CD1c-positive myeloid dendritic cell (primary cell): ENCODE measurements around the gene OR2J2.
"Not testable (repeated sequence)": the region's sequence is repeated elsewhere in the genome, so short reads cannot be mapped to it uniquely, and the experiment has no call there.

ENCODE experiments used
- DNase-seq: peaks from one replicate; pipeline ENCODE4 v3.0.0-alpha.2; 2016; ENCODE audit errors: extremely low spot score

OR2J2 gene

GRCh38 chr6:29170607-29171006 lies at the start of gene OR2J2:
Gene OR2J2, plus strand, starts transcription at chr6:29170907. Its CDS starts 2,729 bp downstream, at chr6:29173636.
- not testable (repeated sequence) for DNase-seq

DNA sequence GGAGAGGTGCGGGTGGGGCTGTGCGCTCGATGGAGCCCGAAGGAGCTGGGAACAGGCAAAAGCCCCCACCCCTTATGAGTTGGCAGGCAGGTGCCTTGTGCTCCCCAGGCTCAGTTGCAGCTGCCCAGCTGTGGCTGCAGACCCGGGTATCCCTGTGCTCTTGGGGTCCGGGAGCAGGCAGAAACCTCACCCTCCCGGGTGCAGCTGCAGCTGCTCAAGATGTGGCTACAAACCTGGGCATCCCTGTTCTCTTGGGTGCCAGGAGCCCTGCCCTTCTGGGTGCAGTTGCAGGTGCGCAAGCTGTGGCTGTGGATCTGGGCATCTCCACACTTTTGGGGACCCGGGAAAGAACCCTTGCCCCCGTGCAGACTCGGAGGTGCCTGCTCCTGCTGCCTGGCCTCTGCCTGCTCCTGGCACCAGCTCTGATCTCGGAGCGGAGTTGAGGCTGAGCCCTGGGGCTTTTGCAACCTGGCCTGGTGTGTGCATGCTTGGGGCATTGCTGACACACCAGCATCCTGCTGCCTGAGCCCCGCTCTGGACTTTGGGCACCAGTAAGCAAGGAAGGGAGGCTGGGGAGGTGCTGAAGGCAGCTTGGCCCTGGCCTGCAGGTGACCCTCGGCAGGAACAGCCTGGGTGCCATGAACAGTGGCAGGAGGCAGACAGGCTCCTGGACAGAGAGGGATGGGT lies 41.2 kb upstream of the OR2J2 start:
- DNase-seq: no peak

- DNase-seq: no peak
Observed at GRCh38 chr6:29130644-29131043, 40.1 kb upstream of the OR2J2 start.

DNA sequence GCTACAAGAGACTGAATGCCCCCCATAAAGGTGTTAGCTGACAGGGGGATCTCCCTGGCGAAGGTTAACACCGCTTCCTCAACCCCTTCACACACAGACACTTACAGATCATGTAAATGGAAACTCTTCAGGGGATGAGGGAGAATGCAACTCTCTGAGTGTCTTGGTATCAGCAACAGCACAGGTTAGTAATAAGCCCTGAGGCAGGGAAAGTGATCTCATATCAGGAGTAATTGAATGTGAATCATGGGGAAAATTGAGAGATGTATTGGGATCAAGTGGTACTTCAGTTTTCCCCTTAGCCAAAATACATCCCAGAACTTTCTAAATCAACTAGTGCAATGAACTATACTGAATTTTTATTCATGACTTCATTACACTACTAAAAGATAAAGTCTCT lies 39.0 kb upstream of the OR2J2 start:
- no peak for DNase-seq

GRCh38 chr6:29137724-29138123 lies 33.0 kb upstream of the OR2J2 start:
- DNase-seq: no peak

GRCh38 chr6:29141606-29142005 lies 29.1 kb upstream of the OR2J2 start:
- DNase-seq: no peak

DNA sequence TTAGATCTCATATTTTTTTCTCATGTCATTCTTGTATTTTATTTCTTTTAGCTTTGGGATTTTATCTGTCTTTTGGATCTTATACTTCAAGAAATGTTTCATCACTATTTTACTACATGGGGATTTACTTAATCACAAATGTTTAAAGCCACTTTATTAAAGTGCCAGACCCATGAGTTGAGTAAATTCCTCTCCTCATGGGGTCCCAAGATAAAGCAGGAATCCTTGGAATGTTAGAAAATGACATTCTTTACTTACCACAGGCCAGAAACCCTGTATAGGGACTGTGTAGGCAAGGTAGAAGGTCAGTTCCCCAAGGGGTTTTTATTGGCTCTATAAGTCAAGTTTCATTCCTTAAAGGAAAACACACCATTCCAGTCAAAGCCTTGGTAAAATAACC lies 28.4 kb upstream of the OR2J2 start:
- no peak for DNase-seq

GRCh38 chr6:29146179-29146578 lies 24.5 kb upstream of the OR2J2 start:
- no peak for DNase-seq

DNA sequence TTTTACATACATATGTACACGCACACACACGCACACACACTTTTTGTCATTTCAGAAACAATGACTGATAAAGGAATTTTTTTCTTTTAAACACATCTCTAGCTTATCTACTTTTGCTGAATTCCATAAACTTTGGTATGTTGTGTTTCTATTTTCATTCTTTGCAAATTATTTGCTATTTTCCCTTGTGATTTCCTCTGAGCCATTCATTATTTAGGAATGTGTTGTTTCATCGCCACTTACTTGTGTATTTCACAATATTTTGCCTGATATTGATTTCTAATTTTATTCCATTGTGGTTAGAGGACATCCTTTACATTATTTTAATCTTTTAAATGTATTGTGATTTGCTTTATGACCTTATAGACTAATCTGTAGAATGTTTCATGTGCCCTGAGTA lies 23.6 kb upstream of the OR2J2 start:
- DNase-seq: no peak

DNA sequence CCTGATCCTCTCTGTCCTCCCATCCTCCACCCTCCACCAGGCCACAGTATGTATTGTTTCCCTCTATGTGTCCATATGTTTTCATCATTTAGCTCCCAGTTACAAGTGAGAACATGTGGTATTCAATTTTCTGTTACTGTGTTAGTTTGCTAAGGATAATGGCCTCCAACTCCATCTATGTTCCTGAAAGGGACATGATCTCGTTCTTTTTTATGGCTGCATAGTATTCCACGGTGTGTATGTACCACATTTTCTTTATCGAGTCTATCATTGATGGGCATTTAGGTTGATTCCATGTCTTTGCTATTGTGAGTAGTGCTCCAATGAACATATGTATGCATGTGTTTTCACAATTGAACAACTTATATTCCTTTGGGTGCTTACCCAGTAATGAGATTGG lies 21.3 kb upstream of the OR2J2 start:
- not testable (repeated sequence) for DNase-seq

DNA sequence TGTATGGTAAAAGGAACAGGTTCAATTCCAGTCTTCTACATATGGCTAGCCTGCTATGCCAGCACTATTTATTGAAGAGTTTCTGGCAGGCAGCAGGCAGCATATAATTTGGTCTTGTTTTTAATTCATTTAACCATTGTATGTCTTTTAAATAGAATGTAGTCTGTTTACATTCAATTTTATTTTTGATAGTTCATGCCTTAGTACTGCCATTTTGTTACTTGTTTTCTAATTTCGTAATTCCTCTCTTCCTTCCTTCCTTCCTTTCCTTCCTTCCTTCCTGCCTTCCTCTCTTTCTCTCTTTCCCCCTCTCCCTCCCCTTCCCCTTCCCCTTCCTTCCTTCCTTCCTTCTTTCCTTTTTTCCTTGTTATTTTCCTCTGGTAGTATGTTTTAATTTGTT lies 17.6 kb upstream of the OR2J2 start:
- DNase-seq: no peak

- DNase-seq: not testable (repeated sequence)
Observed at GRCh38 chr6:29155182-29155581, 15.5 kb upstream of the OR2J2 start.

GRCh38 chr6:29159922-29160321 lies 10.8 kb upstream of the OR2J2 start:
- DNase-seq: not testable (repeated sequence)

DNA sequence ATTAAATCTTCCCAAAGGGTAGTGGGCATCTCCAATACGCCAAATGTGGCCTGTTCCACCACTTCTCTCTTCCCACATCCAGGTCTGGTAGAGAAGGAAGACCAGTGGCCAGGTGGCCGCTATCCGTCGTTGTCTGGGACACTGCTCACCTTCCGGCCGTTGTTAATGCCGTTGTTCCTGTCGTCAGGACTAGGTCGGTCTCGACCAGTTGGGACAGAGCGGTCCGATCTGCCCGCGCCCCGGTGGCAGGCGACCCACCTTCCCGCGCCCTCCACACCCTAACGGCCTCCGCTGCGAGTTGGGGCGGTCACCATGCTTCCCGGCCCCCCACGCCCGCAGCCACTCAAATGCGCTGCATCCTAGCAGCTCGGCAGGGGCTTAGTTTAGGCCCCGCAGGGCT lies 5.1 kb upstream of the OR2J2 start:
- not testable (repeated sequence) for DNase-seq

- no peak for DNase-seq
Observed at GRCh38 chr6:29171736-29172135, 1.0 kb downstream of the OR2J2 start.

- DNase-seq: no peak
Observed at GRCh38 chr6:29183594-29183993, 12.9 kb downstream of the OR2J2 start.

DNA sequence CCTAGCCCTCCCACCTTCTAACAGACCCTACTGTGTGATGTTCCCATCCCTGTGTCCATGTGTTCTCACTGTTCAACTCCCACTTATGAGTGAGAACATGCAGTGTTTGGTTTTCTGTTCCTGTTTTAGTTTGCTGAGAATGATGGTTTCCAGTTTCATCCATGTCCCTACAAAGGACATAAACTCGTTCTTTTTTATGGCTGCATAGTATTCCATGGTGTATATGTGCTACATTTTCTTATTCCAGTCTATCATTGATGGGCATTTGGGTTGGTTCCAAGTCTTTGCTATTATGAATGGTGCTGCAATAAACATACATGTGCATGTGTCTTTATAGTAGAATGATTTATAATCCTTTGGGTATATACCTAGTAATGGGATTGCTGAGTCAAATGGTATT lies 18.0 kb downstream of the OR2J2 start:
- not testable (repeated sequence) for DNase-seq

DNA sequence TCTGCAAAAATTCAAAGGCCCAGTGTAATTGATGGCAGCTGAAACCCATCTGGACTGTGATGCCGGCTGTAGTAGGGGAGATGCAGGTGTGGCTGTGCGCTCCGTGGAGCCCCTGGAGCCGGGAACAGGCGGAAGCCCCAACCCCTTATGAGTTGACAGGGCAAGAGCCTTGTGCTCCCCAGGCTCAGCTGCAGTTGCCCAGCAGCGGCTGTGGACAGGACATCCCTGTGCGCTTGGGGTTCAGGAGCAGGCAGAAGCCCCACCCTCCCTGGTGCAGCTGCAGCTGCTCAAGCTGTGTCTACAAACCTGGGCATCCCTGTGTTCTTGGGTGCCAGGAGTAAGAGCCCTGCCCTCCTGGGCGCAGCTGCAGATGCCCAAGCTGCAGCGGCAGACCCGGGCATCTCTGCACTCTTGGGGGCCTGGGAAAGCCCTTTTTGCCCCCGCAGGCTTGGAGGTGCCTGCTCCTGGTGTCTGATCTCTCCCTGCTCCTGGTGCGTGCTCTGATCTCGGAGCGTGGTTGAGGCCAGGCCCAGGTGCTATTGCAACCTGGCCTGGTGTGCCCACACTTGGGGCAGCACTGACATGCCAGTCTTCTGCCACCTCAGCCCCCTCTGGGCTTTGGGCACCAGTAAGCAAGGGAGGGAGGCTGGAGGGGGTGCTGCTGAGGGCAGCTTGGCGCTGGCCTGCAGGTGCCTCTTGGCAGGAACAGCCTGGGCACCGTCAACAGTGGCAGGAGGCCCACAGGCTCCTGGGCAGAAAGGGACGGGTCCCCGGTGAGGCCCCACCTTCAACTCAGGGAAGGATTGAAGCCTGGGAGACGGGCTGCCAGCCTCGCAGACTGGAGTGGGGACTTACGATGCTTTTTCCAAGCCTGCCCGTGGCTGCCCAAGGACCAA lies 30.3 kb downstream of the OR2J2 start:
- no peak for DNase-seq

DNA sequence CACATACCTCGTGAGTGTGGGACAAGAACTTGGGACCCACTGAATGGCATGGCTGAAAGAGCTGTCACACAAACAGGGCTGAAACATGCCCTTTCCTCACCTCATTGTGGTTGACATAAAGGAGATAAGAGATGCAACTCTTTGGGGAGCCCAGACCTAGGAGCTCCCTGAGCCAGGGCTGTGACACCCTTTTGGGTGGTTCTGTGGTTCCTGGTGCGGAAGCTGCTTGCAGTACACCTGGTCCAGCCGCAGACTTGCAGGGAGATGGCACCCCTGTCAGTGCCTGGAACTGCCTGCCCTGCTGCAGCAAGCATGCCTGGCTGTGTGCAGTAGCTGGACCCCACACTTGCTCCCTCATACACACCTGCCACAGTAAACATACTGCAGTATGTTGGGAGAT lies 31.3 kb downstream of the OR2J2 start:
- DNase-seq: no peak

GRCh38 chr6:29211488-29211887 lies 40.8 kb downstream of the OR2J2 start:
- no peak for DNase-seq

- no peak for DNase-seq
Observed at GRCh38 chr6:29216528-29216927, 45.8 kb downstream of the OR2J2 start.

DNA sequence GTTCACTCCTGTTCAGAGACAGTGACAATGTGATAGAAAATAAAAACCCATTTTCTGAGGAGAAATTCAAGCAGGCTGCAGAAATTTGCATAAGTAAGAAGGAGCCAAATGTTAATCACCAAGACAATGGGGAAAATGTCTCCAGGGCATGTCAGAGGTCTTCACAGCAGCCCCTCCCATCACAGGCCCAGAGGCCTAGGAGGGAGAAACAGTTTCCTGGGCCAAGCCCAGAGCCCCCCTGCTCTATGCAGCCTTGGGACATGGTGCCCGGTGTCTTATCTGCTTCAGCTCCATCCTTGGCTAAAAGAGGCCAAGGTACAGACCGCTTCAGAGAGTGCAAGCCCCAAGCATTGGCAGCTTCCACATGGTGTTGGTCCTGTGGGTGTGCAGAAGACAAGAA lies 46.5 kb downstream of the OR2J2 start:
- not testable (repeated sequence) for DNase-seq

DNA sequence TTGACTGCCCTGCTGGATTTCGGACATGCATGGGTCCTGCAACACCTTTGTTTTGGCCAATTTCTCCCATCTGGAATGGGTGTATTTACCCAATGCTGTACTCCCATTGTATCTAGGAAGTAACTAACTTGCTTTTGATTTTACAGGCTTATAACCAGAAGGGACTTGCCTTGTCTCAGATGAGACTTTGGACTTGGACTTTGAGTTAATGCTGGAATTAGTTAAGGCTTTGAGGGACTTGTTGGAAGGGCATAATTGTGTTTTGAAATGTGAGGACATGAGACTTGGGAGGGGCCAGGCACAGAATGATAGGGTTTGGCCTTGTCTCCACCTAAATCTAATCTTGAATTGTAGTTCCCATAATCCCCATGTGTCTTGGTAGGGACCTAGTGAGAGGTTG lies 47.3 kb downstream of the OR2J2 start:
- not testable (repeated sequence) for DNase-seq
